ENCODE data around the gene HEPACAM2. TPM values are rescaled to one million over a fixed set of nuclear protein-coding genes. Genes with fewer than 3 reads are reported as not detected.

The HEPACAM2 gene
- total RNA-seq, 1 donor from 2014 or later = 31.7 TPM

- TF ChIP-seq CTCF (IDR thresholded peaks at IDR 0.05; ENCODE audit: unreplicated experiment) = peak; percentile 75
- Mint-ChIP-seq H3K9me3 (ENCODE audit: low read depth) (no peaks in the 10 kb centered on the region), H3K4me3 (ENCODE audit: low read depth) (no peak overlapping the region), H3K36me3 (ENCODE audit: insufficient read depth) (no peaks in the 10 kb centered on the region), H3K27me3 (no peaks in the 10 kb centered on the region), H3K4me1 (ENCODE audit: low read depth) (no peaks in the 10 kb centered on the region), H3K27ac (no peak overlapping the region)
- no peak for DNase-seq (ENCODE audit: low spot score, unreplicated experiment)
Observed at GRCh38 chr7:93245525-93246432, 19.5 kb upstream of the HEPACAM2 start.

DNA sequence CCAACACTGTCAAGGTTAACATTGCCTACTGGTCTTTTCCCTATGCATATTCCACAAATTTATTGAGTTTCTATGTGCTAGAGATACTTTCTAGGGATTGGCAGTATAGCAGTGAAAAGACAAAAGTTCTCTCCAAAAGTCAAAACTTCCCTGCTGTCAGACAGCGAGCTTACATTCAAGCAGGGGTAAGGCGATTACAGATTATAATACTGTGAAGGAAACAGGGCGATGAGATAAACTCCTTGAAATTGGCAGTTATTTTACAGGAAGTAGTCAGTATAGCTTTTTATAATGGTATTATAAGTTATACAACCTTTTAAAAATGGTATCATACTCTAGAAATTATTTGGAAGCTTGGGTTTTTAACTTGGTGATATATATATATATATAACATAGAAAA is 15.8 kb upstream of the HEPACAM2 start:
- Mint-ChIP-seq H3K36me3 (ENCODE audit: insufficient read depth) (no peaks in the 10 kb centered on the region), H3K27me3 (no peaks in the 10 kb centered on the region), H3K9me3 (ENCODE audit: low read depth) (no peaks in the 10 kb centered on the region), H3K4me3 (ENCODE audit: low read depth) (no peak overlapping the region), H3K4me1 (ENCODE audit: low read depth) (peaks cover 4% of the 10 kb centered on the region), H3K27ac (no peak overlapping the region)
- DNase-seq (ENCODE audit: low spot score, unreplicated experiment) = no peak
- TF ChIP-seq CTCF (IDR thresholded peaks at IDR 0.05; ENCODE audit: unreplicated experiment) = no peak

- Mint-ChIP-seq H3K27me3 (no peaks in the 10 kb centered on the region), H3K27ac (no peak overlapping the region), H3K4me1 (ENCODE audit: low read depth) (peaks cover 4% of the 10 kb centered on the region), H3K36me3 (ENCODE audit: insufficient read depth) (no peaks in the 10 kb centered on the region), H3K9me3 (ENCODE audit: low read depth) (no peaks in the 10 kb centered on the region), H3K4me3 (ENCODE audit: low read depth) (no peak overlapping the region)
- TF ChIP-seq CTCF (IDR thresholded peaks at IDR 0.05; ENCODE audit: unreplicated experiment) = no peak
- no peak for DNase-seq (ENCODE audit: low spot score, unreplicated experiment)
Observed at GRCh38 chr7:93239824-93240223, 13.6 kb upstream of the HEPACAM2 start.

- H3K27me3 Mint-ChIP-seq = no peaks in the 10 kb centered on the region
- DNase-seq (ENCODE audit: low spot score, unreplicated experiment) = no peak
- no peak overlapping the region for H3K27ac Mint-ChIP-seq
- no peaks in the 10 kb centered on the region for H3K9me3 Mint-ChIP-seq (ENCODE audit: low read depth)
- no peak for TF ChIP-seq CTCF (IDR thresholded peaks at IDR 0.05; ENCODE audit: unreplicated experiment)
- H3K4me3 Mint-ChIP-seq (ENCODE audit: low read depth) = no peak overlapping the region
- peaks cover 4% of the 10 kb centered on the region for H3K4me1 Mint-ChIP-seq (ENCODE audit: low read depth)
- H3K36me3 Mint-ChIP-seq (ENCODE audit: insufficient read depth) = no peaks in the 10 kb centered on the region
Observed at GRCh38 chr7:93238748-93239147, 12.5 kb upstream of the HEPACAM2 start.

- no peaks in the 10 kb centered on the region for H3K9me3 Mint-ChIP-seq (ENCODE audit: low read depth)
- H3K4me3 Mint-ChIP-seq (ENCODE audit: low read depth) = no peak overlapping the region
- H3K27ac Mint-ChIP-seq = no peak overlapping the region
- H3K4me1 Mint-ChIP-seq (ENCODE audit: low read depth) = peaks cover 4% of the 10 kb centered on the region
- no peak for TF ChIP-seq CTCF (IDR thresholded peaks at IDR 0.05; ENCODE audit: unreplicated experiment)
- no peaks in the 10 kb centered on the region for H3K36me3 Mint-ChIP-seq (ENCODE audit: insufficient read depth)
- no peaks in the 10 kb centered on the region for H3K27me3 Mint-ChIP-seq
- no peak for DNase-seq (ENCODE audit: low spot score, unreplicated experiment)
Observed at GRCh38 chr7:93238131-93238530, 11.9 kb upstream of the HEPACAM2 start.
